Kidney glomerular epithelial cell (primary cell): Measurements from ENCODE around the gene AMFR.

Experiments used
- DNase-seq: peaks from one replicate; lab custom pipeline; 2025; lab: John Stamatoyannopoulos, UW

The AMFR gene

DNA sequence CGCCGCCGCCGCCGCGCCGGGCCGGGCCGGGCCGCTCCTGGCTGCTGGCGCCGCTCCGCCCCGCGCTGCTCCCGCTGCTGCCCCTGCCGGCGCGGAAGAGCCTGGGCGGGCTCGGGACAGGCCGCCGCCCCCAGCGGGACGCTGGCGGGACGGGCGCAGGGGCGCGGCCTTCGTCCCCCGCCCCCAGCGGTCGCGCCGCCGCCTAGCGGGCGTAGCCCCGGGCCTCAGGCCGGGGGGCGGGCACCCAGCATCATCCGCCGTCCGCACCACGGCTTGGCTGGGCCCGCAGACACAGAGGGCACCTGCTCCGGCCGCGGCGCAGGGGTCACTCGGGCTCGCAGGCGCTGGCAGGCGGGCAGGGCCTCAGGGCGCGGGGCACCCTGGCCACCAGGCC lies at the start of gene AMFR:
TSS of gene AMFR (minus strand) at position 107 of the 394 bp plus-strand sequence. CDS start 218 bp downstream, outside the sequence.
- peak; percentile 53 for DNase-seq

- DNase-seq = no peak
Measured at GRCh38 chr16:56470666-56471065, 45.3 kb upstream of the AMFR start.

DNA sequence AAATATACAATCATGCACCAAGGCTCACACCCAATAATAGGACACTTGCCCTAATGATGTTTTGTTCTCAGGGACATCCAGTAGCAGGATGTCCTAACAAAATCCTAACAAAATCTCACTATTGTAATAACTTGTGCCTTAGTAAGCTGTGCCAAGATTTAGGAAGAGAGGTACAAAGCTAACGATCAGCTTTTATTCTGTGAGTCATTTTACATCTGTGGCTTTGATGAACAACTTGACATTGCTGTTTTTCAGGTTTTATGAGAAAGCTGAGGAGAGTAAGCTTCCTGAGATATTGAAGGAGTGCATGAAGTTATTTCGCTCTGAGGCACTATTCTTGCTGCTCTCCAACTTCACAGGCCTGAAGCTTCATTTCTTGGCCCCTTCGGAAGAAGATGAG lies 44.9 kb upstream of the AMFR start:
- no peak for DNase-seq

DNA sequence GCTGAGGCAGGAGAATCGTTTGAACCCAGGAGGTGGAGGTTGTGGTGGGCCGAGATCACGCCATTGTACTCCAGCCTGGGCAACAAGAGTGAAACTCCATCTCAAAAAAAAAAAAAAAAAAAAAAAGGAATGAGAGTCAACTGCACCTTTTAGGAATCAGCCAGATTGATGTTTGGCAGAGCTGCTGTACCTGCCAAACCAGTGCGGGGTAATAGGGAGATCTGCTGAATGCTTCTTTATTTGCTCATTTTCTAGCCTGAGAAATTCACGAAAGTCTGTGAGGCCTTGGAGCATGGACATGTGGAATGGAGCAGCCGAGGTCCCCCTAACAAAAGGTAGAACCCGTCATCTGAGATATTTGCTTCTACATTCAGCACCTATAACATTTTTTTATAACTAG lies 44.4 kb upstream of the AMFR start:
- DNase-seq = no peak

- DNase-seq = no peak
Measured at GRCh38 chr16:56468800-56469199, 43.5 kb upstream of the AMFR start.

DNA sequence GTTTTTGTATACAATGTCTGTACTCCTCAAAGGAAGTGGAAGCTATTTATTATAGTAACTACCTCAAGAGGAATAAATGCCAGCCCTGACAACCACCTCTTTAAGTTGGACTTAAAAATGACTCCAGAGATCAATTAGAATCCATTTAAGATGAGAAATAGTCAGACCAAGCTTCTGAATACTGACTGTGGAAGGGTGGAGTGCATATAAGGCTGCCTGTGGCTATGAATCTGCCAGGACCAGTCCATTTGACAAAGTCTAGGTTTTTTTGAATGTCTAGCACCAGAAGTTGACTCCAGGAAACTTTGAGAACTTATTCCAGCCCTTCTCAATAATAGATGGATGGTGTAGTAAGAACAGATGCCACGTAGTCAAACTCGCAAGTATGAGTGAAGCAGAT lies 41.0 kb upstream of the AMFR start:
- no peak for DNase-seq

GRCh38 chr16:56463153-56463552 lies 37.8 kb upstream of the AMFR start:
- no peak for DNase-seq

- no peak for DNase-seq
Measured at GRCh38 chr16:56462064-56462796, 36.9 kb upstream of the AMFR start.

- no peak for DNase-seq
Measured at GRCh38 chr16:56460101-56460500, 34.8 kb upstream of the AMFR start.

GRCh38 chr16:56457927-56458470 lies 32.7 kb upstream of the AMFR start:
- no peak for DNase-seq

GRCh38 chr16:56451753-56452689 lies 26.7 kb upstream of the AMFR start:
- peak; percentile 55 for DNase-seq

GRCh38 chr16:56450986-56451752 lies 25.8 kb upstream of the AMFR start, which contains the start of the genes NUDT21 and OGFOD1:
Gene NUDT21 (minus strand): TSS chr16:56451332. CDS start chr16:56451202, 130 bp downstream.
Gene OGFOD1 (plus strand): TSS chr16:56451554. CDS start chr16:56451613, 59 bp downstream.
- peak; percentile 99 for DNase-seq

DNA sequence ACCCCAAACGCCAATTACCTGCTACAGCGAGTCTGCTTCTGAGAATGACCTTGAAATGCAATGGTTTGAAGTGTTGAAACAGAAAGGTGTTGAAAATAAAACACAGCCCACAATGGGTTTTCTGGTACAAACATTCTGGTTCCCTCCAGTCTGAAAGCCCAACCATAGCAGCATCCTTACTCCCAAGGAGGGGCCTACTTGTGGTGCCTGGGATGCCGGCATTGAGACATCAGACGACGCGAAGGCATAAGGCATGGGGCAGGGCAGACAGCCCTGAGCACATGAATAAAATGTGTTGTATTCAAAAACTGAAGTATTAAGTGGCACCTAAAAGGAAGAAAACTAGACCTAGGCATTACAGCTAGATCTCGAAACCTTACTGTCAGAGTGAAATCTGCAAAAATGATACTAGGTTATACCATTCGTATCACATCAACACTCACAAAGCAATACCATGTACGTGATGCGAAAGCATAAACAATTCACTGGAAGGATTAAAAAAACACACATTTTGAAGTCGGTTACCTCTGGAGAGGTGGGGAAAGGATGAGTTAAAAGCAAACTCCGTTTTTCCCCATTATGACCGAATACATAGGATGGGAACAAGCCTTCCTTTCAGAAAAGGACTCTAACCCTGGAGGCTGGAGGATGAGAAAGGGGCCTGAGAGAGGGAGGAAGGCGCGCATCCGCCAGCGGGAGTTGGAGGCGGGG lies 25.1 kb upstream of the AMFR start:
- DNase-seq = no peak

DNA sequence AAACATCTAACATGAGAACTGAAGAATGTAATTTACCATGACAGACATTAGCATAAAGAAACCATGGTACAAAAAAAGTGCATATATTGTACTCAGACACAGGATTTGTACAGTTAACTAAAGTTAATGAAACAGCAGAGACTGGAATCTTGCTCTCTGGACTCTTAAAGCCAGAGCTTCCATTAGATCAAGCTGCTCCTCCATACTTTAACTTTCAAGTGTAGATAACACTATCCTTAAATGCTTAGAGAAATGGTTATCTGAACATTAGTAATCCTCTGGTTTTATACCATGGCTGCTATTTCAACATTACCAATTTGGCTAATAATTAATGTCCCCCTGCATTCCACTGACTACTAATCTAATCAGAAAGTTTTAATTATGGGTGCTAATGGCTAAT lies 22.7 kb upstream of the AMFR start:
- DNase-seq = no peak

GRCh38 chr16:56447286-56447685 lies 21.9 kb upstream of the AMFR start:
- no peak for DNase-seq

GRCh38 chr16:56438038-56438437 lies 12.7 kb upstream of the AMFR start:
- DNase-seq = no peak

- no peak for DNase-seq
Measured at GRCh38 chr16:56436258-56436657, 10.9 kb upstream of the AMFR start.

GRCh38 chr16:56428091-56428490 lies 2.7 kb upstream of the AMFR start:
- no peak for DNase-seq

DNA sequence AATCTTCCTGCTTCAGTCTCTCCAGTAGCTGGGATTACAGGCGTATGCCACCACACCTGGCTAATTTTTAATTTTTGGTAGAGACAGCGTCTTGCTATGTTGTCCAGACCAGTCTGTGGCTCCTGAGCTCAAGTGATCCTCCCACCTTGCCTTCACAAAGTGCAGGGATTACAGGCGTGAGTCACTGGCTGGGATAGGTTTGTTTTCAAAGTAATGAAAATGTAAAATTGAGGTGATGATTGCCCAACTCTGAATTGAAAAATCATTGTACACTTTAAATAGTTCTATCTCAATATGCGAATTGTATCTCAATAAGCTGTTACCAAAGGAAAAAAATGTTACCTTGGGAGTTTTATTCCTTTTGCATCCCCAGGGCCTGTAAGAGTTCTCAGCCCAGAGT lies 1.2 kb upstream of the AMFR start:
- DNase-seq = peak; percentile 15

DNA sequence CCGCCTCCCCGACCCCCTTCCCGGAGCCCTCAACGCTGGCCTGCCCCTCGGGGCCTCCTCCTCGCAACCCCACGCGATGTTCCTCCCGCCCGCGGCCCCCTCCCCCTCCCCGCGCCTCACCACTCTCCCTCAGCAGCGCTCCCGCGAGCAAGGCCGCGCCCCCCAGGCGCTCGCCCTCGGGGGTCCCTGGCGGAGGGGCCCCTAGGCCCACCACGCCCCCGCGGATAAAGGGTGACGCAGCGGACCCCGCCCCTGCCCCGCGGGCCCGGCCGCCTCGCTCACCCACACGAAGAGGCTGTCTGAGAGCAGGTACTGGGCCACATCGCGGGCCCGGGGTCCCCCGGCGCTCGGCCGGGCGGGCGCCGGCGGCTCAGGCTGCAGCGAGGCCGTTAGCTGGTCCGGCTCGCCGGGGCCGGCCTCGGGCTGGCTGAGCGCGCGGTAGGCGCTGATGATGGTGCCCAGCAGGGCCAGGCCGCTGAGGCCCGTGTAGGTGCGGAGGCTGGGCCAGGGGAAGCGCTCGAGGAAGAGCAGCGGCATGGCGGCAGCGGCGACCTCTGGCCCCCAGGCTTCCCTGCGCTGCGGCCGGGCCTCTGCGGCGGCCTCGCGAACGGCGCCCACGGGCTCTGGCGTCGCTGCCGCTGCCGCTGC lies 430 bp downstream of the AMFR start:
- no peak for DNase-seq

DNA sequence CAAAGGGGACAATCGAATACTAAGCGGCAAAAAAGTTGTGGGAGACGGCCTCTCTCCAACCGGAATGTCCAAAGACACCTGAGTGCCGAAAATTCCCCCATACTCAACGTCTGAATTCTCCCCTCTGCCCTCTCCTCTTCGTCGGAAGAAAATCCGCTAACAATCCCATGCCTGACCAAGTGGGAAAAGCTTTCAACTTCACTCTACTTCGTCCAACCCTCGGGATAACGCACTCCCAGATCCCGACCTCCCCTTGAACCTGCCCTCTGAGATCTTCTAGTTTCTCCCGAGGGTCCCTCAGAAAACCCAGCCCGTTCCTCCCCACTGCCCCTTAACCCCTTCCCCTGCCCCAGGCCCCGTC lies 961 bp downstream of the AMFR start:
- DNase-seq = no peak
